ENCODE measurements around the gene TTC38.

Gene TTC38

GRCh38 chr22:46293577-46294260 is 25.9 kb downstream of the TTC38 start:
- no peak overlapping the region for H3K4me3 ChIP-seq (ENCODE audit: low read depth, low read length)
- H3K9me3 ChIP-seq (ENCODE audit: control insufficient read depth, insufficient read depth, low read depth, low read length): no peaks in the 10 kb centered on the region
- ChIA-PET CTCF (interaction anchor here (0.7 kb wide), 1 partner anchor 173 kb away, joined by 6 read pairs; no protein-coding TSS in a partner anchor), POLR2A (interaction anchor here (1.4 kb wide), 1 partner anchor 43 kb away, joined by 3 read pairs; the partner anchor contains the start of gene CDPF1)
- no peak for TF ChIP-seq ZNF654 (tag by site-specific recombination; IDR thresholded peaks at IDR 0.05; ENCODE audit: low read depth)
- TF ChIP-seq ZSCAN18 (tag by site-specific recombination; IDR thresholded peaks at IDR 0.05): no peak
- no peak for TF ChIP-seq BCL6B (tag by site-specific recombination; IDR thresholded peaks at IDR 0.05)
- no peak for TF ChIP-seq ZNF2 (tag by site-specific recombination; IDR thresholded peaks at IDR 0.05)
- TF ChIP-seq ZNF621 (tag by site-specific recombination; IDR thresholded peaks at IDR 0.05): no peak
- no peak for TF ChIP-seq ZNF48 (tag by site-specific recombination; IDR thresholded peaks at IDR 0.05)
- TF ChIP-seq SCRT2 (tag by site-specific recombination; IDR thresholded peaks at IDR 0.05): no peak
- TF ChIP-seq ZNF558 (tag by site-specific recombination; IDR thresholded peaks at IDR 0.05): no peak
- TF ChIP-seq ZNF398 (tag by site-specific recombination; IDR thresholded peaks at IDR 0.05): no peak
- TF ChIP-seq ZNF140 (tag by site-specific recombination; IDR thresholded peaks at IDR 0.05): no peak
- TF ChIP-seq KLF16 (tag by site-specific recombination; IDR thresholded peaks at IDR 0.05): no peak
- TF ChIP-seq ZNF19 (tag by site-specific recombination; IDR thresholded peaks at IDR 0.05; ENCODE audit: low read depth): no peak
- no peak for TF ChIP-seq ZNF184 (tag by site-specific recombination; IDR thresholded peaks at IDR 0.05)
- H3K27ac ChIP-seq (ENCODE audit: extremely low read depth, low read depth, low read length): no peak overlapping the region
- H3K4me1 ChIP-seq (ENCODE audit: control insufficient read depth, insufficient read depth, low read length): peaks cover 8% of the 10 kb centered on the region
- peaks cover 20 to 57% of the 10 kb centered on the region in 2 experiments; a peak in 2 of 3 replicates for H3K36me3 ChIP-seq (ENCODE audit: control insufficient read depth in 2 of 2, insufficient read depth in 1 of 2, low read length in 2 of 2)

DNA sequence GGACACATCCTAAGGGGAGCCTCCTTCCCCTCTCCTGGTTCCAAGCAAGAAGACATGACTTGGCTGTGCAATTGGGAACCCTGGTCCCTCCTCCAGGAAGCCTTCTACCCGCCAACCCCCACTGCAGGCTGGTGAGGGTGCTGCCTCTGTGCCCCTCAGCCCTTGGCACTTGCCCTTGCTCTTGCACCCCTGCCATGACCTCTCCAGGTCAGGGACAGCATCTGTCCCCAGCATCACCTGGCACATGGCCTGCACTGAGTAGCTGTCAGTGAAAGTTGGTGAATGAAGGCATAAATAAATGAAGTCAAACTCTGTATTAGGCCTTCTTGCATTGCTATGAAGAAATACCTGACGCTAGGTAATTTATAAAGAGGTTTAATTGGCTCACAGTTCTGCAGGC is 27.0 kb downstream of the TTC38 start:
- H3K4me1 ChIP-seq (ENCODE audit: control insufficient read depth, insufficient read depth, low read length): peaks cover 8% of the 10 kb centered on the region
- no peak overlapping the region for H3K4me3 ChIP-seq (ENCODE audit: low read depth, low read length)
- TF ChIP-seq, protein P1, sequence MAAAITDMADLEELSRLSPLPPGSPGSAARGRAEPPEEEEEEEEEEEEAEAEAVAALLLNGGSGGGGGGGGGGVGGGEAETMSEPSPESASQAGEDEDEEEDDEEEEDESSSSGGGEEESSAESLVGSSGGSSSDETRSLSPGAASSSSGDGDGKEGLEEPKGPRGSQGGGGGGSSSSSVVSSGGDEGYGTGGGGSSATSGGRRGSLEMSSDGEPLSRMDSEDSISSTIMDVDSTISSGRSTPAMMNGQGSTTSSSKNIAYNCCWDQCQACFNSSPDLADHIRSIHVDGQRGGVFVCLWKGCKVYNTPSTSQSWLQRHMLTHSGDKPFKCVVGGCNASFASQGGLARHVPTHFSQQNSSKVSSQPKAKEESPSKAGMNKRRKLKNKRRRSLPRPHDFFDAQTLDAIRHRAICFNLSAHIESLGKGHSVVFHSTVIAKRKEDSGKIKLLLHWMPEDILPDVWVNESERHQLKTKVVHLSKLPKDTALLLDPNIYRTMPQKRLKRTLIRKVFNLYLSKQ (tag by site-specific recombination; IDR thresholded peaks at IDR 0.05; ENCODE audit: borderline replicate concordance): no peak
- H3K9me3 ChIP-seq (ENCODE audit: control insufficient read depth, insufficient read depth, low read depth, low read length): no peaks in the 10 kb centered on the region
- POLR2A ChIA-PET: interaction anchor here (0.5 to 0.8 kb wide), 2 partner anchors 8 to 222 kb away, joined by 3 read pairs; no protein-coding TSS in a partner anchor
- CTCF ChIA-PET: interaction anchor here (0.6 to 2.5 kb wide), 2 partner anchors 172 to 300 kb away, joined by 3 to 16 read pairs; no protein-coding TSS in a partner anchor
- peaks cover 28 to 56% of the 10 kb centered on the region in 2 experiments for H3K36me3 ChIP-seq (ENCODE audit: control insufficient read depth in 2 of 2, insufficient read depth in 1 of 2, low read length in 2 of 2)
- H3K27ac ChIP-seq (ENCODE audit: extremely low read depth, low read depth, low read length): no peak overlapping the region
